Measurements from ENCODE around the gene CYRIA.

Gene CYRIA

GRCh38 chr2:16626997-16627605, 38.5 kb downstream of the CYRIA start:
- no peak for DNase-seq

DNA sequence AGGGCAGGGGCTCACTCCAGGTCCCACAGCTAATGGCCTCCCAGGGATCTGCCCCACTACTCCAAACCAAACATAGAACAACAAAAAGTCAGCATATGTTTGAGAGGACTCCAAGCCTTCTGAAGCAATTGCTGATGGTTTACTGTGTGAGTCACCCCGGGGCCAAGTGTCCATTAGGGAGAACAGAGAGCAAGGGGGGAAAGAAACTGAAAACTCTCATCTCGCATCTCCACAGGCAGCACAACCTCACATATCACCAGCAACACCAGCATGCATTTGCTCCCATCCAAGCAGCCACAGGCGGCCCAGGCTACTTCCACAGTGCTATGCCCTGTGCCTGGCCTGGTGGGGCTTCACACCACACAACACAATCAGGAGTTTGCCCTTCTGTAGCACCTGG, 39.1 kb downstream of the CYRIA start:
- DNase-seq, result no peak

DNA sequence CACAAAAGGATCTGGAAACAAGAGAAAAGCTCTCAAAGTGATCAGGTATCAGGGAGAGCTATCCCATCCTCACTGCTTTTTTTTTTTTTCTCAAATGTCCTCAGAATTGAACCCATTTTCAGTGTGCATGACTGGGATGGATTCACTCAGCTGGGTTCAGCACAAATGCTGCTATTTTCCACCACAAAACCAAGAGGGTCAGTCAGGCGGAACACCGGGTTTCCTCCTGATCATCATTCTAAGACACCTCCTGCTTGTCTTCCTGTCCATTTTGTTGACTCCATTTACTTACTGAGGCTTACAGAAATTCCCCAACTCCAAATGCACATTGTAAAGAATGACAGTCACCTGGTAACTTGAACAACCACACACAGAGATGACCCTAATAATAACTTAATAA, 39.9 kb downstream of the CYRIA start:
- no peak for DNase-seq

DNA sequence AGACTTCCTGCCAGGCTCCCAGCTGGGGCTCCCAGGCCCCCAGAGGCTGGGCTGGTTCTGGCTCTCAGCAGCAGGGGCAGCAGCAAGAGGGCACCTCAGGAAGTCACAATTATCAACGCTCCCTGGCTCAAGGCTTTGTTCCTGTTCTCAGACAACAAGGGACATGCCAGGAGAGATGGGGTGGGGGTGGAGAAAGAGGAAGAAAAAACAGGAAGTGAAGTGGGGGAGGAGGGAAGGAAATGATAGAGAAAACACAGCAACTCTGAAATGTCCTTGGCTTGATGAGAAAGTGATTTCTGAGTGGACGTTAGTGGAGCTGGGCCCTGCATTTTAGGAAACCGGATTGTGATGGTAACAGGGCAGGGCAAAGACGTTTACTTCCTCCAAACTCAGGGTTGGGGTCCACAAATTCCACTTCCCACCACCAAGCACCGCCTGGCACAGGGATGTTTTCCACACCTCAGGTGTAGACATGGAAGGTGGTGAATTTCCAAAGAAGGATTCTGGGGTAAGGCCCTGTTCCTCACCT, 40.4 kb downstream of the CYRIA start:
- no peak for DNase-seq

- DNase-seq, result no peak
Observed at GRCh38 chr2:16624436-16624780, 41.2 kb downstream of the CYRIA start.

- DNase-seq, result no peak
Observed at GRCh38 chr2:16623564-16624435, 41.8 kb downstream of the CYRIA start.

GRCh38 chr2:16623031-16623430, 42.6 kb downstream of the CYRIA start:
- DNase-seq, result no peak

- DNase-seq, result no peak
Observed at GRCh38 chr2:16622399-16622968, 43.1 kb downstream of the CYRIA start.

- DNase-seq, result no peak
Observed at GRCh38 chr2:16621316-16621715, 44.3 kb downstream of the CYRIA start.

- no peak for DNase-seq
Observed at GRCh38 chr2:16620590-16620989, 45.0 kb downstream of the CYRIA start.

GRCh38 chr2:16619576-16620245, 45.9 kb downstream of the CYRIA start:
- no peak for DNase-seq

DNA sequence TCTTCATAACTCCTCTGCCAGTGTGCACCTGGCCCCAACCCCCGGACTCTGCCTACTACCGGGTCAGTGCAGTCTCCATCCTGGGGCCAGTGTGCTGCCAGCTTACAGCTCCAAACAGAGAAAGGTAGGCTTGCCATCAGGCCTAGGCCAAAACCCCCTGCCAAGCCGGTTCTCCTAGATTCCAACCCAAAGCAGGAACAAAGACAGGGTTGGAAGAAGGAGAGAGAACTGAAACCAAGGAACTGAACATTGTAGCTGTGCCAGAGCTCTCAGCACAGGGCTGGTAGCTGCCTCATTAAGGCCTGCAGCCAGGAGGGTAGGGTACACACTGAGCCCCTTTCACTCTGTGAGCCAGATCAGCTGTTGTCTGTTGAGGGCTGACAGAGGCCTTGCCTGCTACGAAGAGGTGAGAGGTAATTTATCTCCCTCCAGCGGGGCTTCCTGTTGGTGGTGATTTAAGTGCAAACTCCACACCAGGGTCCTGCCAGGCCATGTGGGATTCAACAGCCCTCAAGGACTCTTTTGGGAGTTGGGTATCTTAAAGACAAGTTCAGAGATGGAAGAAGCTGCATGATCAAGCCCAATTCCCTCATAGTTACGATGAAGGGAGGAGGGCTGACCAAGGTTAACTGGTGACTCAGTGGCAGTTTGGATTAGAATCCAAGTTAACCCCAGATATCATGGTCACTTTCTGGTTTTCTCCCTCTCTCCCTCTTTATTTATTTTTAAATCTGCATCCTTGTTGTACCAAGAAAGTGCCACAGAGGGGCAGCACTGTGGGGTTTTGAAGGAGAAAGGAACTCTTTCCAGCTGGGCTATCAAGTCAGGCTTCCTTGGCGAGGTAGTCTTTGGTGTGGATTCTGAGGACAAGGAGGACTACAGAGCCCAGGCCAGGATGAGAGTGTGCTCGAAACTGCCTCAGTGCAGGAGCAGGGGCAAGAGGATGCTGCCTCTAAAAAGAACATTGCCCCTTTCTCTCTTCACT, 48.1 kb downstream of the CYRIA start:
- DNase-seq, result no peak
